GM12891 (cell line): ENCODE results near the gene TIMP3.
A peak's percentile ranks its signal among the peaks of the same experiment; 100 is the strongest.

ENCODE experiments used
- DNase-seq: peaks from one replicate; pipeline ENCODE4 v3.0.0; 2011; ENCODE audit warnings: low spot score; ENCODE audit not compliant: insufficient read length
- FAIRE-seq: peaks from 2 replicates; lab custom pipeline; 2011; peaks lifted over from hg19 to GRCh38; lab: Jason Lieb, UNC
- PAX5 ChIP-seq: IDR thresholded peaks from 2 replicates; pipeline ENCODE4 v1.6.1; 2011; ENCODE audit warnings: low read length, moderate library complexity, mild to moderate bottlenecking; ENCODE audit not compliant: insufficient read depth, severe bottlenecking
- POLR2A ChIP-seq: IDR thresholded peaks from 2 replicates; pipeline ENCODE4 v1.6.1; 2011; ENCODE audit warnings: low read depth, low read length, control low read depth
- POLR2AphosphoS5 ChIP-seq: IDR thresholded peaks from 2 replicates; pipeline ENCODE4 v1.6.1; 2011; ENCODE audit warnings: low read depth, low read length, control low read depth
- POU2F2 ChIP-seq: IDR thresholded peaks from 2 replicates; pipeline ENCODE4 v1.6.1; 2011; ENCODE audit warnings: low read depth, mild to moderate bottlenecking, control low read depth, low read length, moderate library complexity
- SPI1 ChIP-seq: IDR thresholded peaks from 2 replicates; pipeline ENCODE4 v1.6.1; 2011; ENCODE audit warnings: low read depth, low read length, control low read depth
- TAF1 ChIP-seq: IDR thresholded peaks from 2 replicates; pipeline ENCODE4 v1.6.1; 2011; ENCODE audit warnings: low read depth, low read length, control low read depth

TIMP3 gene

DNA sequence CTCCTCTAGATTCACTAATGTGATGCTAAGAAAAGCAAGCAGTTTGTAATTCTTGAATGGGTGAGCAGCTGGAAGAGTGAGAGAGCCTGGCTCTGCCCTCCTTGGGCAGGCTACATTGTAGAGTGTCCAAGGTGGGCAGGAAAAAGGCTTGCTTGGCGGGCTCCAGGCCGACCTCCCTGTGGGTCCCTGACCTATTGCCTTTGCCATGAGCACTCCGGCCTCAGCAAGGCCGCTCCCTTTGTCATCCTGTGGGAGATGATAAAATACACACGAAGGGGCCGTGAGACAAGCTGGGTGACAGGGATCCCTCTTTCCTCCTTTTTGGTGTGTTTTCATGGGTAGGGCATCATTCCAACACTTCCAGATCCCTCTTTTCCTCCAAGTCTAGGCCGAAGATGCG lies 41.8 kb downstream of the TIMP3 start:
- TF ChIP-seq PAX5 (no peak), TAF1 (no peak), SPI1 (no peak), POLR2AphosphoS5 (no peak), POLR2A (no peak), POU2F2 (no peak)
- FAIRE-seq (no peak), DNase-seq (no peak)

DNA sequence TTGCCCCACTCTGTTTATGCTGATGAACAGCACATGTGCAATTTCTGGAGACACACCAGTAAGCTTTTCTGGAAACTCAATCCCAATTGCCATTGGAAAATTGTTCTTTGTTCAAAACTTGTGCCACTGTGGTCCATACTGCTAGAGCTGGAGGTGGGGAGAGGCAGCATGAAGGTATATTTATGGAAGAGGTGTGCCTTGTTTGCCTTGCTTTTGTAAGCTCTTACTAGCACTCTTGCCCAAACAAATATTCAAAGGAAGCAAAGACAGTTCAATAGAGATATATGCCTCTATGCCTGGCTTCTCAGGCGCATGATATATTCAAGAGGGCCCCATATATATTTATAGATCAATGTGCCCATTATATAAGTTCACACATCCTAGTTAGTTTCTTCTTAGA lies 42.7 kb downstream of the TIMP3 start:
- no peak for TF ChIP-seq PAX5
- no peak for DNase-seq
- no peak for FAIRE-seq

DNA sequence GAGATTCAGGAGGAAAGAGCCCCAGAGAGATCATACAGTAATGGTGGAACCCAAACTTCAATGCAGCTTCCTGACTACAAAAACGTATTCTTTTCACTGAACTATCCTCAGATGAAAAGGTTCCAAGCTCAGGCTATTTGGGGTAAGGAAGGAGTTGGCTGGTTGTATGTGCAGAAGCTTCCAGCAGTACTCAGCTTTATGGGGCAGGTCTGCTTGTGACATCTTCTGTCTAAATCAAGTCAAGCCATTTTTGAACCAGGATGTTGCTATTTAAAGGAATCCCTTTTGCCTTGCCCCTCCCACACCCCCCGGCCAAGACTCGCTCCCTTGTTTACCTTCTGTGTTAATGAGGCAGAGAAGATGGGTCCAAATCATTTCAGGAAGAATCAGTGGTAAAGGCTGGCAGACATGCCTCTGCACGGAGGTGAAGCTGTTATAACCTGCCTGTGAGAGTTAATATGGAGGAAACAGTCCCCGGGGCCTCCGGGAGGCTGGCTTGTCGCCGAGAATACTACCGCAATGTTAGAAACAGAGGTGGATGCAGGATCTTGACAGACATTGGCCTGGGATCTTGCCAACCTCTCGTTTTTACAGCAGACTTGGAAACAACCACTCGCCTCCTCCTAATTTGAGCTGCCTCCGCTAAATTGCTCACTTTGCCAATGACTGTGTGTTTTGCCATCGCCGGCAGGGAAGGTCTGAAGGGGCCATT lies 45.4 kb downstream of the TIMP3 start:
- no peak for FAIRE-seq
- no peak for TF ChIP-seq POLR2AphosphoS5
- no peak for DNase-seq

DNA sequence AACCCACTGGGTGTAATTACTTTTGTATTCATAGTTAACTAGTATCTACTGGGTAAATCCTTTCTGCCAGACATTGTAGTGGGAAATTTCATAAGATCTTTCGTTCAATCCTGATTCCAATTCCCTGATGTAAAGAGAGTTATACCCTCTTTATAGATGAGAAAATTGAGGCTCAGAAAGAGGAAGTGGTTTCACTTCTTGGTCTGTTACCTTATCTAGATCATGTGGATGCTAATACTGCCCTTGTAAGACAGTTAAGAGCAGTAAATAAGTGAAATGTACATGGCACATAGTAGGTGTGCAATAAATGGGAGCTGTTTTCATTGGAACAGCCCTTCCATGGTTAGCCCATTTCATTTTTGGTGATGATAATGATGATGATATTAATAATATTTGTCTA lies 46.7 kb downstream of the TIMP3 start:
- FAIRE-seq (no peak), DNase-seq (no peak)
- TF ChIP-seq SPI1 (peak; percentile 66), POLR2A (no peak)

DNA sequence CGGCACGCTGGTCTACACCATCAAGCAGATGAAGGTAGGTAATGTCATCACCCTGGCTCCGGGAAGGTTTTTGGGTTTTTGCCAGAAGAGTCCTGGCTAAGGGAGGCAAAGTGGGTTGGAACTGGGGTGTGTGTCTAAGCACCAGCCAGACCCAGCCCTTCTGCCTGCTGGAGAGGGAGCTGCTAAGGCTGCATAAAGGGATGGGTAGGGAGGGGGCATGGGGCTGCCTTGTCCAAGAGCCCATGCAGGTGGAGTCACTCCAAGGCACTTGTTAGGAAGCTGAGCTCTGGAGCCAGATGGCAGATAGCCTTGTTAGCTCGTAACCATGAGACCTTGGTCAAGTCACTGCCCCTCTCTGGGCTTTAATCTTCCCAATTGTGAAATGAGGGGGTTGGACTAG lies 48.0 kb downstream of the TIMP3 start:
- DNase-seq (no peak), FAIRE-seq (no peak)
- TF ChIP-seq POU2F2 (no peak), POLR2A (no peak), SPI1 (no peak), POLR2AphosphoS5 (no peak), PAX5 (no peak), TAF1 (no peak)

DNA sequence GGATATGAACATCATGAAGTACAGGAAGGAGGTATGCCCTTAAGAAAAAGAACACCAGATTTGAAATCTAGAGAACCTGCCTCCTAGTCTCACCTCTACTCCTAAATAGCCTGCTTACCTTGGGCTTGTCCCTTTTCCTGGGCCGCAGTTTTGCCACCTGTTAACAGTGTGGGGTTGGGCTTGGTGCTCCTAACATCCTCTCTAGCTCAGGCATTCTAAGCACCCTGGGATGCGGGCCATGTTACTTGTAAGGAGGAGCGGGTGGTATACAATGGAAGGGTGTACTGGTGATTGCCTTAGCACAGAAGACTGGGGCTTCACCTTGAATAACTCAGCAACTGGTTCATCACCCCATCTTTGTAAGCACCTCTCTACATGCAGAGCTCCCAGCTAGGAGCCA lies 48.7 kb downstream of the TIMP3 start:
- FAIRE-seq (no peak), DNase-seq (no peak)
- TF ChIP-seq POLR2A = no peak

DNA sequence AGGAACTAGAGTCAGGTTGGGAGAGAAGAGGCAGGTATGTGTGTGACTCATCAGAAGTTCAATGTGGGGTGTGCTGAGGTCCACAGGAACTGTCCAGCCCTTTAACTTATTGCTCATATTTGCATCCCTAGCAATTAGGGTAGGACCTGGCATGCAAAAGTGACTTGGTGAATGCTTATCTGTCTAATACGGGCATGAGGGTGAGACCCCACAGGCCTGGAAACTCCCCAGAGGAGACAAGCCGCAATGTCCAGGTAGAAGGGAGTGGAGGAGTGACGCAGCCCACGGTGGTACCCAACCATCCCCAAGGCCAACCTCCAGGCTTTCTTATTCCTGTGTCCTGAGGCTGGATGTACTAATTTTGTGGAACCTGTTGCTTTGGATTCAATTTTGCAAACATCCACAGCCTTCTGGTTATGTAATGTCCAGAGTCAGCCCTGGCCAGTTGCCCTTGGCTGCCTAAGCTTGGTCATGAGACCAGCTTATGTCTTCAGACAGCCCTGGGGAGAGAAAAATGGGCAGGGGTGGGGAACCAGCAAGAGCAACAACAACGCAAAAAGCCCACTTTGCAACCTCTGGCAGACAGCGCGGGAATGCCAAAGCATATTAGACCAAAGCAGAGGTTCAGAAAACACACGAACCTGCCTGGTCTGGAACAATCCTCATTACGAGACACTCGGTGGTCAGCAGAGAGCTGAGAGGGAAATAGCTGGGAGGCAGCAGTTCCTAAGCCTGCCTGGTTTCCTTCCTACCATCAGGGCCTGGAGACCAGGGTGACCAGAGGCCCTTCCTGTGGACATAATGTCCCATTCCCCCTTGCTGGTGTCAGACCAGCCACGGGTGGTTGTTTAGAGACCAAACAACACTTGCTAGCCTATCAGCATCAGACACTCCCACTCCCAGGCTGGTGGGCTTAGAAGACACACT lies 49.3 kb downstream of the TIMP3 start:
- DNase-seq (no peak), FAIRE-seq (no peak)
- no peak for TF ChIP-seq POLR2A
- no peak for TF ChIP-seq POU2F2
- TF ChIP-seq TAF1 = no peak
- no peak for TF ChIP-seq SPI1
- TF ChIP-seq PAX5 = no peak
- TF ChIP-seq POLR2AphosphoS5 = no peak

DNA sequence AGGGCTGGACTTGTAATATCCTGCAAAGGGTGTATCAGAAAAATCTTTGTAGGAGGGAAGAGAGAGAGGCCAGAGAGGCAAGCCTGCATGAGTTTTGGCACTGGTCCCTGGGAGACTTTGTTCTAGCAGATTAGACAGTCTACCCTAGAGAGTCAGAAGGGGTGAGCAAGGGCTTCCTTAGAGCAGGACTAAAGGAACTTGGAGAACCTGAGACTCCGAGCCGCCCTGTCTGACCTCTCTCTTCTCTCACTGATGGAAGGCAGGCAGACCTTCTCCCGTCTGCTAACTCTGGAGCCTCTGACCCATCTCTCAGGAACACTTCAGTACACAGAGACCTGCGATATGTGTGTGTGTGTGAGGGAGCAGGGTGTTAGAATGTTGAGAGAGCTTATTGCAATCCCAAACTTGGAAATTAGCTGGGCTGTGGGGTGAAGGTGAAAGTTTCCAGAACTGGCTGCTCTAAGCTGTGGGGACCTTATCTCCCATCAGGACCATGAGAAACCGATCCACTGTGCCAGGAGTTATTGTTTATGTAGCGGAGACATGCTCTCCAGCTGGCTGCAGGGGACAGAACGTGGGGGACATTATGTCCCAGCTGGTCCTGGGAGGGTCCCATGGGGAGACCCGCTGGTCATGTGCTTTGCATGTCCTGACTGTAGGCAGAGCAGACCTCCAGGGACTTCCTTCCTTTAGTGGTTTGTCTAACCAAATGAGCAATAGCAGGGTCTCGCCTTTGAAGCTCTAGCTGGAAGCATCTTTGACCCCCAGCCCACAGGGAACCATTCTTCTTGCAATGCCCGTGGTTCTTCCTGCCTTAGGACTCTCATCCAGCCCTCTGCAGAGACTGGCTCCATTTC lies 51.1 kb downstream of the TIMP3 start:
- DNase-seq = no peak
- TF ChIP-seq TAF1 (no peak), POLR2AphosphoS5 (no peak), PAX5 (no peak), SPI1 (no peak), POU2F2 (no peak), POLR2A (no peak)
- FAIRE-seq = no peak

DNA sequence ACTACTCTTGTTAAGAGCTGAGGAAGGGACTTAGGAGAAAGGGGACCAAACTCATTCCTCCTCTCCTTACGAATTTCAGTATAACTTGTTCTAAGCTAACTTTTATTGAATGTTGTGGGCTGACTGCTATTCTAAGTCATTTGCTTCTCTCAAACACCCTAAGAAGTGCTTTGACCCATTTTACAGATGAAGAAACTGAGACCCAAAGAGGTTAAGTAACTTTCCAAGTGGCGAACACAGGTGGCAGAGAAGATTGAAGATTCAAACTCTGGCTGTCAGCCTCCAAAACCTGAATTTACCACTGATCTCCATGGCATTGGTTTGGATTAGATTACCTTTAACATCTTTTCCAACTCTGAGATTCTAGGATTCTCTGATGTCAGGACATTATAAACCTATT lies 52.2 kb downstream of the TIMP3 start:
- TF ChIP-seq TAF1 = no peak
- TF ChIP-seq SPI1 = no peak
- TF ChIP-seq POLR2AphosphoS5 = no peak
- TF ChIP-seq POU2F2 = no peak
- TF ChIP-seq PAX5 = no peak
- no peak for TF ChIP-seq POLR2A
- DNase-seq (no peak), FAIRE-seq (no peak)
